ENCODE results near the gene KIAA1958.
"Not testable (repeated sequence)": the region's sequence is repeated elsewhere in the genome, so short reads cannot be mapped to it uniquely, and the experiment has no call there.

Gene KIAA1958

DNA sequence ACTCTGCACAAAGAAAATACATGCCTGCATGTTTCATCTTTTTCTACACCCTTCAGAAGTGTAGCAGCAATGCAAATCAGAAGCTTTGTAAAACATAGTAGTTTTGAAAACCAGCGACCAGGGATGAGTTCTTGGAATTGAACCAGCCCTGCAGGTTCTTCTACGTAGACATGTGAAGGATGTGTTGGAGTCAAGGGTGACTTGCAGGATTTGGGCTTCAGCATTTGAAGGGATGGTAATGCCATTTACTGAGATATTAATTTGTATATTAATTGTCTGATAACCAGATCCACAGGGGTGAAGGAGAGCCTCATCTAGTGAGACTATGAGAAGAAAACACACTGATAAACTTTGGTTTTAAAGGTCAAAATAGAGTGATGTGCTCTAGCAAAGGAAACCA lies 72.4 kb downstream of the KIAA1958 start:
- DNase-seq: no peak

DNA sequence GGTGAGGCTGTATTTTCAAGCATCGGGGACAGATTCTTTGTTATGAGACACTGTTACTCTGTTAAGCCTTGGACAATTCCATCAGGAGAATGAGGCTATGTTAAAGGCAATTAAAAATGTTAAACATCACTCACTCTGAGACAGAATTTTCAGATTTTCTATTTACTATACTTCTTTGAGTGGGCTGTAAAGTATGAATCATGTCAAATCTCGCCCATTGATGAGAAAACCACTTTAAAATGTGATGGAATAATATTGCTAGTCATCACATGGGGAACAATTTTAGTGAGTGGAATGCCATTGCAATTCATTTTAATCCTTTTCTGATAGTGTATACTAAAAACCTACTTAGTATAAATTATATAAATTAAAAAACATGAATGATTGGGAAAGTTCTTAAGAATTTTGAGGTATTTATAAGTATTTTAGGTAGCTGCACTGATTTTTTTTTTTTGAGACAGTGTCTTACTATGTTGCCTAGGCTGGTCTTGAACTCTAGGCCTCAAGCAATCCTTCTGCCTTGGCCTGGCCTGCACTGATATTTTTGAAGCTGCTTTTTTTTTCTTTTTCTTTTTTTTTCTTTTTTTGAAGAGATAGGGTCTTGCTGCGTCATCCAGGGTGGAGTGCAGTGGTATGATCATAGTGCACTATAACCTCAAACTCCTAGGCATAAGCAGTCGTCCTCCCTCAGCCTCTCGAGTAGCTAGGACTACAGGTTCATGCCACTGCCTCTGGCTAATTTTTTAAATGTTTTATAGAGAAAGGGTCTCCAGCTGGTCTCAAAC lies 73.2 kb downstream of the KIAA1958 start:
- no peak for DNase-seq

DNA sequence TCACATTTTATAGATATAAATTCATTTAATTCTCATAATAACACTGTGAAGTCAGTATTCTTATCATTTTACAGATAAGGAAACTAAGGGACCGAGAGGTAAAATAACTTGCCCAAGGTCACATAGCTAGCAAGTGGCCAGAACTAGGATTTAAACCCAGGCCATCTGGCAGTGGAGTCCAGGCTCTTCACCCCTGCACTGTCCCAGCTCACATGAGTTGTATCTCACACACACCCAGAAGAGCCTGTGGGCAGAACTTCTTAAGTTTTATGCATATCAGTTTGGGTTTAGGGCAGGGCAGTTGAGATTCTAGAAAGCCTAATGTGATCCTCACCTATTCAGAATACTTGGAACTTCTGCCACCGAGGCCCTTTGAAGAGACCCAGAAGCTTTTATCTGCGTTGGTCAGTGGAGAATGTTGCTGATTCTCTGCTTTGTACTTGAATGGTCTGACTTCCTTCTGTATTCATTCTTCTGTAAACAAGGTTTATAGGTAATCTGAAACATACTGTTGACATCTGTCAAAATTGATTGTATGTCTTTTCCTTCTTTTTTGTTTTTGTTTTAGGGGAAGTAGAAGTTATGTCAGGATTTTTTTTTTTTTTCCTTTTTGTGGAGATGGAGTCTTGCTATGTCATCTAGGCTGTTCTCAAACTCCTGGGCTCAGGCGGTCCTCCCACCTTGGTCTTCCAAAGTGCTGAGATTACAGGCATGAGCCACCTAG lies 75.8 kb downstream of the KIAA1958 start:
- DNase-seq: no peak

DNA sequence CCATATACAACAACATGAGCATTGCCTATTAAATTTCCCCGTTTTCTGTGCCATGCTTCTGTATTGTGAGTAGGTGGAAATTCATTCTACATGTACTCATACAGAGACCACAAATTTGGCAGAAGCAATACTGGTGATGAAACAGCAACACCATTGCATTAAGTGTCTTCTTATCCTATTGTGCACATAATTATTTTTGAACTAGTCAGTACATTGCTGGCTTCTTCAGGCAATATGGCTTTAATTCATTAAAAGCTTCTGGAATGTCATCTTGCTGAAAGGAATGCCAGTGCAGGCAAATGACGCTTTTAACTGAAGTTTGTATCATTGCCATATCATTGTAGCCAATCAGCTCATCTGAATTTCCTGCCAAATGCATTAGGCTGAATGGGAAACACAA lies 82.6 kb downstream of the KIAA1958 start:
- no peak for DNase-seq

DNA sequence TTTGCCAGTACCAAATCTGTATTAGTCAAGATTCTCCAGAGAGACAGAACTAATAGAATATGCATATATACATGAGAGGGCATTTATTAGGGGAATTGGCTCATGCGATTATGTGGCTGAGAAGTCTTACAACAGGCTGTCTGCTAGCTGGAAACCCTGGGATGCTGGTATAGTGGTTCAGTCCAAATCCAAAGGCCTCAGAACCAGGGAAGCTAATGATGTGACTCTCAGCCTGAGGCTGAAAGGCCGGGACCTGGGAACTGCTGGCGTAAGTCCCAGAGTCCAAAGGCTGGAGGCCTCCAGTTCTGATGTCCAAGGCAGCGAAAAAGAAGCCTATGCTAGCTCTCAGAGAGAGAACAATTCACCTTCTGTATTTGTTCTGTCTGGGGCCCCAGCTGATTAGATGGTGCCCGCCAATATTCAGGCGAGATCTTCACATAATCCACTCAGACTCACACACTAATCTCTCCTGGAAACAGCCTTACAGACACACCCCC lies 84.1 kb downstream of the KIAA1958 start:
- DNase-seq: no peak

DNA sequence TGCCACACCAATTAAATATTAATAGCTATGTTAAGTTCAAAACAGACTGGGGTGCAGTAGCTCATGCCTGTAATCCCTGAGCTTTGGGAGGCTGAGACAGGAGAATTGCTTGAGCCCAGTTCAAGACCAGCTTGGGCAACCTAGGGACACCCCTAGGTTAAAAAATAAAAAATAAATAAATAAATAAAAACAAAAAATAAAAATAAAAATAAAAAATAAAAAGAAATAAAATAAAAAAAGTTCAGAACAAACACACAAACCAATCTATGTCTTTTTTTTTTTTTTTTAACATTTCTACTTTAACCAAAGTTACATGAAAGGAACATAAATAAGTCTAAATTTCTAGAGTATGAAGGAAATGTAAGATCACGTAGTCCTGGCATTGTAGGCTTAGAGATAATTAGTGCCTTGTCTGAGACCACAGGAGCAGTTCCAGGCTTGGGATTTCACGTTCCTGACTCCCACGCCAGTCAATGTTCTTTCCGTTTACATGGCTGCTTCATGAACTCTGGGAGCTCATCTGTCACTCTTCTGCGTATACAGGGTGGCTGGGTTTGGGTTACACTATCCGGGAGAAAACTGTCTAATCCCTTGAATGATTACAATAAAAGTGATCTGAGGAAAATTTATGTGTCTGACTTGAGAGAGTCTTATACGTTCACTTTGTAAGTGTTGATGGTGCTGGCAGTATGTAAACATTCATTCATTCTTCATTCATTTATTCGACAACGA lies 85.2 kb downstream of the KIAA1958 start:
- DNase-seq: no peak

DNA sequence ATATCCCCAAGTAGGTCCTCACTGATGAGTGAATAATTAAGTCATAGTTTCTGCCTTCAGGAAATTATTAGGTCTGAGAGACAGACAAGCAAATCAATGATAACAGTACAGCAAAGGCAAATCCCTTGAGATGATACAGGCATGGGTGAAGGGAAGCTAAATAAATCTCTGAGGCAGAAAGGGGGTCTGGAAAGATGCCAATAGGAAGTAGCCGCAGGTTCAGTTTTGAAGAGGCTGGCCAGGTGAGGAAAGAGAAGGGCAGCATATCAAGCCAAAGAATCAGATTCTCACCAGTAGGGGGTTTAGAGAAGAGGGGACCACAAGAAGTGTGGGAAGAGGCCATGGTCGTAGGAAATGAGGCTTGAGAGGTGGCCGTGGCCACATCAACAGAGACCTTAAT lies 85.8 kb downstream of the KIAA1958 start:
- no peak for DNase-seq

DNA sequence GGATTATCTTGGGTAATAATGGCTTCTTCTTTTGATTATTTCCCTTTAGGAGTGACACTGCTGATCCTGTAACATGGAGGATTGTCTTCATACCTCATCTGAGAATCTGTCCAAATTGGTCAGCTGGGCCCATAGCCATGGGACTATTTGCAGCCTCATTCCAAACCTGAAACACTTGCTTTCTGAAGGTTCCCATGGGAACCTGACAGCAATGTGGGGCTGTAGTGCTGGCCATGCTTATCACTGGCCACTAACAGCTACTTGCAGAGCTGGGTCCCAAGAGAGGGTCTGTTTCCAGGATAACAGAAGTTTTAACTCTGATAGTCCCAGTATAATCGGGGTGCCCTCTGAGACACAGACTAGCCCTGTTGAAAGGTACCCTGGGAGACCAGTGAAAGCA lies 87.4 kb downstream of the KIAA1958 start:
- no peak for DNase-seq

DNA sequence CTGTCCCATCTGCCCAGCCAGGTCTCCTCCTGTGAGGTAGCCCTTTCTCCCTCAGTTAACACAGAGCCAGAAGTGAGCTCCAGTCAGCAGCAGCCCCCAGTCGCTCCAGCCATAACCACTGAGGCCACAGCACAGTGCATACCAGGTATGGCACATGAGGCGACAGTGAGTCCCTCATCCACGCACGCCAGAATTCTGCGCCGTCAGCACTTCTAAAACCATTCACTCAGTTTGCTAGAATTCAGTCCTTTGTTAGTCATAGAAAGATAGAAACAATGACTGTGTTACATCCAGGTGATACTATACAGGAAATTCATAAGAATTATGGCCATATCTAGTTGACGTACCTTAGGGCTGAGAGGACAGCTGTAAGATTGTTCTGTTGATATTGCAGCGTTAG lies 88.5 kb downstream of the KIAA1958 start:
- DNase-seq: no peak

DNA sequence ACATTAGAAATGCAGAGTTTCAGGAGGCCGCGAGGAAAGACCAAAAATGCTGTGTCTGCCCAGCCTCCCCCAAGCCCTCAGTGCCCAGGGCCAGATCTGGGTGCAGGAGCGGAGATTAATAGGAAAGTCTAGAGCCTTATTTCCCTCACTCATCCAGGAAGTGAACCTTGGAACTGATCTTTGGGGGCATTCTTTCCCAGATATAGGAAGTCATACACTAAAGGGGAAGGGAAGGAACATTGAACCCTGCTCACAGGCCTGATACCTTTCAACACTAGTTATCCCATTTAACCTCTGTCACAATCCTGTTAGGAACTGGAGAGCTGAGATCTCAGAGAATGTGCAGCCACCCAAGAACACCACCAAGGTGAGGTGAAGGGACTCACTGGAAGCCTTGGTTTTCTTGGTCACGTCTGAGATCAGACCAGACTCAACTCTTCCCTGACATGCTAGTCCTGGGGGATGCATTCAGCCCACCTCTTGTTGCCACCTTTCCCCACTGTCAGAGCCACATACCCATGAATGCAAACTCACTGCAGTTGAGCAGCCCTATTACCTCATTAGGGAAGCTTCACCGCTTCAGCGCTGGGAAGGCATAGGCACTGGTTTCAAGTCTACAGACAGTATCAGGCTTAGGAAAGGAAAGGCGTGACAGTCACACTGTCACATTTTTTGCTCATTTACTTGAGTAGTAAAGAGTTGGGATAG lies 95.0 kb downstream of the KIAA1958 start:
- no peak for DNase-seq

DNA sequence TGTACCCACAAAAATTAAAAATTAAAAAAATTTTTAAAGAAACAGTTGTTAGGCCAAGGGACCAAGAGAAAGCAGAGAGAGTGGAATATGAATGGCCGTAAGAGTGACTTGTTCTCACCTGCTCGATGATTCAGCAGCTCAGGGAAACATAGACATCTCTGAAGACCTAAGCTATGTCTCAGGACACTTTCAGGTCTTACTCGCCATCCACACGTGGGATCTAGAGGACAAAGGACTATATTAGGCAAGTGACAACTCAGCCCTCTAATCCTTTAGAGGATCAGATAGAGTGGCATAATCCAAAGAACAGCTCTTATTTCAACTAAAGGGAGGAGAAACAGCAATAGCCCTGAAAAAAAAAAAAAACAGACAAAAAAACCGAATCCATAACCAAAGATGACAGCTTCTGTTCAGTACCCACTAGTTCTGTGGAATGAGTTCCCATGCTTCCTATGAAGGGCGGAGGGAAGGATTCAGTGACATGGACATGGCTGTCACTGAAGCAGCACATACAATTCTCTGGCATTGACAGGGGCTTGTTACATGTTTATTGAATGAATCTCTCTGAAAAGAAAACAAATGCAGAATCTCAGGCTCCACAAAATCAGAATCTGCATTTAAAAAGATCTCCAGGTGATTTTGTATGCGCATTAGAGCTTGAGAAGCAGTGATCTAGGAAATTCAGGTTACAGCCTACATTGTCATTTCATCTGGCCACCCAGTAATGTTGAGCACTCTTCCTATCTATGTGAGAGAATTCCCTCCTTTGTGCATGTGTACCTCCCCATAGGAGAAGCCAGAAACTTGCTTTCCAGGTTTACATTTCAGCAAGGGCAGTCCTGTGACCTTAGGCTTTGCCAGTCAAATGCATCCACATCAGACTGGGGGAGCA lies 96.0 kb downstream of the KIAA1958 start:
- no peak for DNase-seq

DNA sequence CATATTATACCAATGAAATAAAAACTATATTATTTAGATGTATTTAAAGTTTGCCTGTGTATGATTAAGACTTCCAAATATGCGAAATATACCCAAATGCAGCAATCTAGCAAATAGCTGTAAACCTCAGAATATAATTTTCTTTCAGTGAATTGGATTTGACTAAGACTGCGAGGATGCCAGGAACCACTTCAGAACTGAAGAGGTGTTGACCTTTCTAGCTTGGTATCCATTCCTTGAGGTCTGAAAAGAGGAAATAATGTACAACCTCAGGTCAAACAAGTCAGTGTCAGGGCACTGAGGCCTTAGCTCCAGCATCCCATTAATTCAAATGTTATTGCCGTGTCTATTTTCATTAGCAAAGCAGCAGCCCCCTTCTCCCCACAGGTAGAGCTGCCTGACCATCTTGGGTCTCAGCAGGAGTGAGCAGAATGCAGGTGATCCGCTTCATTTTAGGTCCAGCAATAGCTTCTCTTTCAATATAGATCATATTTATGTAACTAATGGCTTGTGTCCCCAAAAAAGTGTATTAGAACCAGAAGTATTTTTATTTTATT lies 100.0 kb downstream of the KIAA1958 start:
- DNase-seq: no peak

DNA sequence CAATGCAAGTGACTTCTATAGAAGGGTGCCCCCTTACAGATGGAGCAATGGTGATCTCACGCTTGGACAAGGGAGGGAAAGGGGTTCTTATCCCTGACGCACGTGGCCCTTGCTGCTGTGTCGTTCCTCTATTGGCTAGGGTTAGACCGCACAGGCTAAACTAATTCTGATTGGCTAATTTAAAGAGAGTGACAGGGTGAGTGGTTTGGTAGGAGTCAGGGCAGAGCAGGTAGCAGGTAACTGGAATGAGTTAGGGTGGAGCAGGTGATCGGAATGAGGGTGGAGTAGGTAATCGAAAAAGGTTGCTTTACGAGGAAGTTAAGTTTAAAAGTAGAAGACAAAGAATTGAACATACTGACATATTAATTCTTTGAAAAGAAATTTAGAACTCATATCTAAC lies 105.2 kb downstream of the KIAA1958 start:
- DNase-seq: not testable (repeated sequence)

DNA sequence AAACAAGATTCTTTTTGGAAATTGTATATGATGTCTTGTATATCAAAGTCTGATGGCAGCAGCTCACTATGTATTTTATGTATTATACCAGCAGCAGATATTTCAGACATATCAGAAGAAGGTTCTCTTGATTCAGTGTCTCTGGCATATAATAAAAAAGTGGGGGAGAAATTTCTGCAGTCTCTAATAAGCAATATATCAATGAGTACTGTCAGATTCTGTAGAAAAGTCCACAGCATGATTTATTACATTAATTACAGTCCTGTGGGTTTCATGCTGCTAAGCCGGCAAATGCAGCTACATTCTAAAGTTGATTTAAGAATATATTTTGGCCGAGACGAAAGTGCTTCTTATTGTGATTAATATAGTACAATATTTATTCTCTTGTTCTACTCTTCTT lies 113.1 kb downstream of the KIAA1958 start:
- DNase-seq: no peak

DNA sequence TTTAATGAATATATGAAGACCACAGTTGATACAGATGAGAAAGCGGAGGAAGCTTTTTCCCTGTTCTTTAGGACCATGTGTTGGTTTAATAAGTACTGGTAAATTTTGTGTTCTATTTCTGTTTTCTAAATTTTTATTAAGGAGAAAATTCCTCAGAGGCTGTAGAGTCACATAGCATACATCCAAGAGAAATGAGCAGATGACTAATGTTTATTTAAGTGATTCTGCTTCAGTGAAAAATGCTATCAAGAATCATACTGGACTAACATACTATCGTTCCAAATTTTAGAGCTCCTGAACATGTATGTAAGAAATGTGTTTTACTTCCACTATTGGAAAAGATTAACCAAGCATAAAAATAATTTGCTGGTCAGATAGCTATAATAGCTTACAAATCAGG lies 115.0 kb downstream of the KIAA1958 start:
- DNase-seq: no peak

DNA sequence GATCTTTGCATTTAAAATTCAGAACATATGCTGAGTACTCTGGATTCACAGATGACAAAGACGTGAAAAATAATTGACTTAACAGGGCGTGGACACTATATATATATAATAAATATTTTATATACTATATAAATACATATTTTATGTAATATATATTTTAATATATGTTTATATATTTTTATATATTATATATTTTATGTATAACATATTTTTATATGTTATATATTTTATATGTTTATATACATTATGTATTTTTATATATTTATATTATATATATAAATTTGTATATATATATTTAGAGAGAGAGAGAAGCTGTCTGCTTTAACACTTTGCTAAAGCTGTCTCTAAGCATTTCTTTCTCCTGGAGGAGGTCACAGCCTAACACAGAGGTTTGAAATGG lies 118.2 kb downstream of the KIAA1958 start:
- no peak for DNase-seq

DNA sequence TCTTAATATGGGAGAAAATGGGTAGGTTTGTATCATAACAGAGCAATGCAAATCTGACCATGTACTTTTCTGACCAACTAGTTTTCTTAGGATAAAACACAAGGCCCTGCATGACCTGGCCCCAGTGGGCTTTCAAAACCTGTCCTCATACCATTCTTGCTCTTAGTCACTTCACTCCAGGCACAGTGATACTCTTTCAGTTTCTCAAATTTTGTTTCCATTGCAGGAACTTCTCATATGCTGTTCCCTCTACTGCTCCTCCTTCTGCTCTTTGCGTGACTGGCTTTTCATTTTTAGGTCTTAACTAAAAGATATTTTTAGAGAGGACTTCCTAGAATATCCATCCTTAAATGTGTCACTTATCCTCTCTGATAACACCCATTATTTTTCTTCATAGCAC lies 118.9 kb downstream of the KIAA1958 start:
- DNase-seq: no peak

DNA sequence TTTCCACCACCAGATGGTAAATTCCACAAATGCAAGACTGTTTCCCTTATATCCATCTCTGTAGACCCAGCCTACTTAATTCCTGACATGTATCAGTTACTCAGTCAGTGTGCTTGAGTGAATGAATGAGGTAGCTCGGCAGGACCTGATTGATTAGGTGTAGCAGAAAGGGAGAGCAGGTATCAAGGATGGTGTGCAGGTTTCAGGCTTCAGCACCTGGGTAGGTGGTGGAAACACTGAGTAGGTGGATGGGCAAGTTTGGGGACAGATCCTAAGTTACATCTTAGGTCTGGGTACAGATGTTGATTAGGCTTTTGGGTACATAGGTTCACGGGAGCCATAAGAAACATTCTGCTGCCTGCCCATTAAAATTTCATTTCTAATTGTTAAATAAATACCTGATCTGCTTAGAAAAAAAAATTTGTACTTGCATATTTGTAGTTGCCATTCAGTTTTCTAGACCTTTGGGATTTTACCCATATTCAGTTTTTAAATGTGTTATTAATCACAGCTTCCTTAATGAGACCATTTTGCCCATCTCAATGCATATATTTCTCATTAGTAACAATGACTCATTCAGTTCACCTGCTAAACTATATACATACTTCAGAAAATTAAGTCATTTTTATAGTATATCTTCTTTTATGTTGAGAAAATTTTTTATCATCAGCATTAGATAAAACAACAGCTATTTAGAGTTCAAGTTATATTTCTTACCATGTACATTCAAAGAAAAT lies 119.5 kb downstream of the KIAA1958 start:
- DNase-seq: no peak

DNA sequence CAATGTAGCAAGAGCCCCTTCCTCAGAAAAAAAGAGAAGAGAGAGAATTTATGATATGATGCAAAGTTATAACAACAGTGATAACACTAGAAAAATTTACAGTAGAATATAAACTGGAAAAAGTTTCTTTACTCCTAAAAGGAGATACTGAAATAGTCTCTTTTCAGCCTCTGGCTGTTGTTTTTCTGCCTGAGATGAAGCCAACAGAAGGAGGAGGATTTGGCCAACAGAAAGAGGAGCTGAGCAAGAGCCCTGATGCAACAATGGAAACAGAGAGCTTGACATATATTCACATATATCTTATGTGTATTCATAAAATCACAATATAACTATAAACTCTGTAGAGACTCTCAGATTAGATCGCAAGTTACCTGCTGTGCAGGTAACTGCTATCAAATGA lies 122.2 kb downstream of the KIAA1958 start:
- DNase-seq: no peak

DNA sequence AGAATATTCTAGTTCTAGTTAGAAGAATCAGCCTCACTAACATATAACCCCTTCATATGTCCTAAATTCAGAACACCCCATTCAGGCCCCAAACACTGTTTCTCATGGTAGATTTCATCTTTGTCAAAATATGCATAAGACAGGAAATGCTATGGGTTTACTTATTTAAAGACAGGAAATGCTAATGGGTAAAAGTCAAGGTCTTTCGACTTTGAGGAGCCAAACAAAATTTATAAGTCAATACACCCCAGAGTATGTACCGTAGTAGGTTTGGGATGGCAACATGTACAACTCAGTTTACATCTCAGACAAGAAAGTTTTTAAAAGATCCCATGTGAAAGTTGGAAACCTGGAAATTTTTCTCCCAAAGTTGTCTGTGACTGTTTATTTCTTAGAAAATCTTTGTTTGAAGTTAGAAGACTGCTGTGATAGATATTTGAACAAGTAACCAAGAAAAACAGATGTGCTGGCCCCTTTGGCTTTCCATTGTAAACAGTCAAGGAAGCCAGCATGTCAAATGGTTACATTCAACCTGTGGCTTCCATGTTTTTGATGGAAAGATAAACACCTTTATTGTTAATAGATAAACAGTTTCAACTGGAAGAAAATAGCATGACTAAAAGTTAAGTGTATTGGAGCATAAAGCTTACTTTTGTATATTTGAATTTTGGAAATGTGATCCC lies 129.1 kb downstream of the KIAA1958 start:
- DNase-seq: no peak

All from CD4-positive, alpha-beta T cell treated with Interleukin-4 for 1 hour (primary cell).